Dermis lymphatic vessel endothelial cell (primary cell): Measurements from ENCODE around the gene NTF4. TPM values are rescaled to one million over a fixed set of nuclear protein-coding genes. Genes with fewer than 3 reads are reported as not detected.

Experiments
- total RNA-seq: library from RNA; depleted of rRNA; stranded (reverse); fragments of >200 nt; gene quantifications from 2 replicates; pipeline ENCODE4 v1.2.1, GENCODE V29; 2014

NTF4 gene, protein sequence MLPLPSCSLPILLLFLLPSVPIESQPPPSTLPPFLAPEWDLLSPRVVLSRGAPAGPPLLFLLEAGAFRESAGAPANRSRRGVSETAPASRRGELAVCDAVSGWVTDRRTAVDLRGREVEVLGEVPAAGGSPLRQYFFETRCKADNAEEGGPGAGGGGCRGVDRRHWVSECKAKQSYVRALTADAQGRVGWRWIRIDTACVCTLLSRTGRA
- total RNA-seq: not detected in 2 replicates

DNA sequence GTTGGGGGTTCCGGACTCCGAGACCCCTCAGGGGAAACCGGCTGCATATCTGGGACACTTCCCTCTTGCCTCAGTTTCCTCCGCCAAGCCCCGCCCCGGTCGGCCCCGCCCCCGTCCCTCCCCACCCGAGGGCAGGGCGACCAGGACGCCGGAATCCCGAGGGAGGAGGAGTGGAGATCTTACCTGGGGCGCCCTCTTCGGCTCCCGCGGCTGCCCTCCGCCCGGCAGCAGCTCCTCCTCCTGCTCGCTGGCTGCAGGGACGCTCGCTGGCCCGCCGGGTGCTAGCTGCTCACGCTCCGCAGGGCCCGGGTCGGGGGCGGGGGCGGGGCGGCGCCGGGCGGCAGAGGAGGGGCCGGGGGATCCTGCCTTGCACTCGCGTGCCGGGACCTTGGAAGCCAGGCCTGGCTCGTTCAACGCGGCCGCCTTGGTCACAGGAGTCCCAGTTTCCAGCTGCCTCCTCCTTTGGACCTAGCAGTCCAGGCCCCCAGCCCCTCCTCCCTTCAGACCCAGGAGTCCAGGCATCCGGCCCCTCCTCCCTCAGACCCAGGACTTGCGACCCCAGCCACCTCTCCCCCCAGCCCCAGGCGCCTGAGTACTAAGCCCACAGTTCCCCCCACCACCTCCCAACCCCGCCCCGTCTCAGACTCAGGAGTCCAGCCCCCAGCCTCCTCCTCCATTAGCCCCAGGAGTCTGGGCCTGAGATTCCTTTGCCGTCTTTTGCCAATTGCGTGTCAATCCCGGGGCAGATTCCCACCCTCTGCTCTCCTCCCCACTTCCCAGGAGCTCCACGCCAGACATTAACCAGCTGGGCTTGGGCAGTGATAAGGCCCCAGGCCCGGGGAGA is at the start of gene NTF4:
NTF4 (minus strand) TSS at position 51 of the 844 bp plus-strand sequence. CDS start 2,821 bp downstream, outside the sequence.

DNA sequence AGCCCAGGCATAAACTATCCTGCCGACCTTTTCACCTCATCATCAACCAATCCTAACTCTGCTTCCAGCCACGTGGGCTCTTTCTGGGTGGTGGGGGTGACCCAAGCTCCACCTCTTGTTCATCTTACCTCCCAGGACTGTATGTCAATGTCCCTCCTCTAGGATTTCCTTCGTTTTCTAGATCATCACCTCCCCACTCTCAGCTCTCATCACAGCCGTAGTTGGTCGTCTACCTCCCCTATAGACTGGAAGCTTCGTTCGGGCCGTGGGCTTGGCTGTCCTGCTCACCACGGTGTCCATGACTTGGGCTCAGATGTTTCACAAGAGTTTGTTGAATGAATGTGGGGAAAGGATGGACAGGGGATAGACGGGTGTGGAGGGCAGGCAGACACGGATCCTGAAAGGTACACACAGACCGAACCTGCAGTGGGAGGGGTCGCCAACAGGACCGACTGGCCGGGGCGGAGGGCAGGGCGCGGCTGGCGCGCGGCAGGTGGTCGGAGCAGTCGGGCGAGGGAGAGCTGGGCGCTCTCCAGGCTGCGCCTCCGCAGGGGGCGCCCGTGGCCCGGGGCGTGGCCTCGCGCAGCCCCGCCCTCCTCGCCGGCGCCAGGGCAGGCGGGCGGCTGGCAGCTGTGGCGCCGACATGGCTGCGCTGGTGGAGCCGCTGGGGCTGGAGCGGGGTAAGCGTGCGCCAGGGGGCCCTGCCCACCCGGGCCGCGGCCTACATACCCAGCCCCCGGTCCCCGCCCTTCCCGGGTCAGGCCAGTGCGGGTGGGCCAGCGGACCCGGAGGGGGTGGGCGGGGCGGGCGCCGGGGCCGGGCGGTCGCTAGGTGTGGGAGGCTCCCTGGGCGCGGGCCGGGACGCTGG is 49.4 kb upstream of the NTF4 start, which contains the start of gene LIN7B:
LIN7B (plus strand) TSS at position 609 of the 868 bp plus-strand sequence; CDS start at position 644, 35 bp downstream.

DNA sequence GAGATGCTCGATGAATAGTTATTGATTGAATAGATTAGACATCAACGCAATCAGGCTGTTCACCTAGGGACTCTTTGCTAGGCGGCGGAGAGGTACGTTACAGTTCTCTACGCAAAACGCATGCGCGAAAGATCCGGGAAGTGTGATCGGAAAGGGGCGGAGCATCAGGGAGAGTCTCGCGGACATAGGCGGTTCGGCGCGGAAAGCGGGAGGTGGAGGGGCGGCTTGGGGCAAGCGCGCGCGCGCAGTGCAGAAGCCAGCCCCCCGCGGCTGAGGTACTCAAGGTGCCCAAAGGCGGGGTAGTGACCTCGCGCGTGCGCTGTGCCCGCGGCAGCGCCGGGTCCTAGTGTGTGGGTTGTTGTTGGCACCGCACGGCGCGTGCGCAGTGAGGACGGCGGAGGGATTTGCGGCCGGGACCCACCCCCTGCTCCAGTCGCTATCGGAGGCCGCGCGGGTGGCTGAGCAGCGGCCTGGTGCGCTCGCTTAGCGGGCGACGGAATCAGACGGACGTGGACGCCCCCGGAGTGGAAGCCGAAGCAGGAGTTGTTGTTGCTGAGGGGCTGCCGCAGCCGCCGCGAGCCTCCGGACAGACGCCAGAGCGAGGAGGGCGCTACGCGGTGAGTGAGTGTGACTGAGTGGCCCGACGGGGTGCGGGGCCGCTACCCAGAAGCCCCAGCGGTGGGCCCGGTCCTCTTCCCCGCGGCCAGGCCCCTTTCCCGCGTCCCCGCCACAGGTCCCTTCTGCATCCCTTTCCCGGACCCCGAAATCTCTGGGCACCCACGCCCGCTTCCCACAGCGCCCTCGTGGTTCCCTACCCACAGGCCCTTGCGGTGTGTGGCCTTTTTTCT is 20.6 kb upstream of the NTF4 start, which contains the start of gene SNRNP70:
SNRNP70 (plus strand) TSS at position 432 of the 848 bp plus-strand sequence. CDS start 964 bp downstream, outside the sequence.

DNA sequence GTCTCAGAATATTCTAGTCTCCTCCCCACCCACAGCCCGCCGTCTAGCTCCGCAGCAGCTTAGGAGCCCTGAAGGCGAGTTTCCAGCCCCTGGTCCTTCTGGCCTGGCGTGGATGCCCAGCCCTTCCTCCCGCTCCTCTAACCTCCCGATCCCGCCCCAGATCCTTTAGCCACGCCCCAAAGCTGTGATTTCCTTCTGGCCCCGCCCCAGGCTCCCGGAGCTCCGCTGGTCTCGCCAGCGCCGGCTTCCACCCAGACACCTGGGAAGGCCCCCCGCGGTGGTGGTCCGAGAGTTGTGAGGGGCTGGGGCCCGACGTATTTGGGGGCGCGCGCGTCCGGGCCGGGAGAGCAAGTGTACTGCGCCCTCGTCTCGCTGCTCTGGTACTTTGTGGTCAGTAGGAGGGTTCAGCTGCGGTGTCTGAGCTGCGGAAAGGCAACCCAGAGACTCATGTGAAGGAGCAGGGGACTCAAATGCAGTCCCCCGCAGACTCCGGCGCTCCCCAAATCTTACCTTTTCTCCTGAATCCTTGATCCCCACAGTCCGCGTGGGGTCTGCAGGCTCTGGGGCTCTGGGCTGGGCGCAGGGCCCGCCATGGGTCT is 6.9 kb downstream of the NTF4 start, which contains the start of gene CGB7:
CGB7 (minus strand) TSS at position 114 of the 599 bp plus-strand sequence. CDS start 2,374 bp downstream, outside the sequence.

DNA sequence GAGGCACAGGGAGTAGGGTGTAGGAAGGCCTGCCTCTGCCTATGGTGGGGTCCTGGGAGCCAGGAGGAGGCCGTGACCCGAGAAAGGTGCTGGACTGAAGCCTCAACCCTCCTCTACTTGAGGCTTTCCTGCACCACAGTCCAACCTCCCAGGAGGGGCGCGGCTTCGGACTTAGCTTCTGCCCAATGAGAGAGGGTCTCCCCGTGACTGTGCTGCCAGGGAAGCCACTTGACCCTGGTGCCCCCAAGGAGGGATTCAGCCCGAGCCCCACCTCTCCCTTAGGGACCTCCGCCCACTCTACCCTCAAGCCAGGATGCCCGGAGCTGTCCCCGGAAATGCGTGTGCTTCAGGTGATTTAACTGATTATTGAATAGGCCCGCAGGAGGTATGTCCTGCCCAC is 15.6 kb downstream of the NTF4 start, which contains the start of gene CGB8:
CGB8 (minus strand) TSS at position 101 of the 400 bp plus-strand sequence. CDS start 372 bp downstream, outside the sequence.

DNA sequence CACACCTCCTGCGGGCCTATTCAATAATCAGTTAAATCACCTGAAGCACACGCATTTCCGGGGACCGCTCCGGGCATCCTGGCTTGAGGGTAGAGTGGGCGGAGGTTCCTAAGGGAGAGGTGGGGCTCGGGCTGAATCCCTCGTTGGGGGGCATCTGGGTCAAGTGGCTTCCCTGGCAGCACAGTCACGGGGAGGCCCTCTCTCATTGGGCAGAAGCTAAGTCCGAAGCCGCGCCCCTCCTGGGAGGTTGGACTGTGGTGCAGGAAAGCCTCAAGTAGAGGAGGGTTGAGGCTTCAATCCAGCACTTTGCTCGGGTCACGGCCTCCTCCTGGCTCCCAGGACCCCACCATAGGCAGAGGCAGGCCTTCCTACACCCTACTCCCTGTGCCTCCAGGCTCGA is 21.1 kb downstream of the NTF4 start, which contains the start of gene CGB5:
CGB5 (plus strand) TSS at position 301 of the 400 bp plus-strand sequence. CDS start 362 bp downstream, outside the sequence.

DNA sequence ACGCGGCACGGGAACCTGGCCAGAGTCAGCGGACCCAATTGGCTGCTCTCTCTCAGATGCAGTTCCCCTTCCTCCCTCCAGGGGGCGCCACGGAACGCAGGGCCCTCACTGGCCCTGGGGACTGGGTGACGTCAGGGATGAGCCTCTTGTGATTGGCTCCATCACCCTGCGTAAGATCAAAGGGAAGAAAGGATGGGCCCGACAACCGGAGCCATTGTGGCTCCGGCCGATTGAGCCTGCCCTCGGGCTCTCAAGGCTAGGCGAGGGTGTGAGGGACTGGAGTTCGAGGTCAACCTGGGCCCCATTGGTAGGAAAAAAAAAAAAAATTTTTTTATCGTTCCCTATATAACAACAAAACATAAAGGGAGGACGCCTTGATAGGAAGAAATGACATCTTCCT is 27.8 kb downstream of the NTF4 start, which contains the start of gene CGB1:
CGB1 (minus strand) TSS at position 81 of the 400 bp plus-strand sequence. CDS start 184 bp downstream, outside the sequence.

DNA sequence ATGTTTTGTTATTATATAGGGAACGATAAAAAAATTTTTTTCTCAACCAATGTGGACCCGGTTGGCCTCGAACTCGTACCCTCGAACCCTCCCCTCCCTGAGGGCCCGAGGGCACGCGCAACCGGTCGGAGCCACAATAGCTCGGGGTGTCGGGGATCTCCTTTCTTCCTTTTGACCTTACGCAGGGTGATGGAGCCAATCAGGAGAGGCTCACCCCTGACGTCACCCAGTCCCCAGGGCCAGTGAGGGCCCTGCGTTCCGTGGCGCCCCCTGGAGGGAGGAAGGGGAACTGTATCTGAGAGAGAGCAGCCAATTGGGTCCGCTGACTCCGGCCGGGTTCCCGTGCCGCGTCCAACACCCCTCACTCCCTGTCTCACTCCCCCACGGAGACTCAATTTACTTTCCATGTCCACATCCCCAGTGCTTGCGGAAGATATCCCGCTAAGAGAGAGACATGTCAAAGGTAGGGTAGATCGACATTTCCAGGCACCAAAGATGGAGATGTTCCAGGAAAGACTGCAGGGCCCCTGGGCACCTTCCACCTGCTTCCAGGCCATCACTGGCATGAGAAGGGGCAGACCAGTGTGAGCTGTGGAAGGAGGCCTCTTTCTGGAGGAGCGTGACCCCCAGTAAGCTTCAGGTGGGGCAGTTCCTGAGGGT is 32.8 kb downstream of the NTF4 start, which contains the start of gene CGB2:
CGB2 (plus strand) TSS at position 249 of the 660 bp plus-strand sequence; CDS start at position 455, 206 bp downstream.

DNA sequence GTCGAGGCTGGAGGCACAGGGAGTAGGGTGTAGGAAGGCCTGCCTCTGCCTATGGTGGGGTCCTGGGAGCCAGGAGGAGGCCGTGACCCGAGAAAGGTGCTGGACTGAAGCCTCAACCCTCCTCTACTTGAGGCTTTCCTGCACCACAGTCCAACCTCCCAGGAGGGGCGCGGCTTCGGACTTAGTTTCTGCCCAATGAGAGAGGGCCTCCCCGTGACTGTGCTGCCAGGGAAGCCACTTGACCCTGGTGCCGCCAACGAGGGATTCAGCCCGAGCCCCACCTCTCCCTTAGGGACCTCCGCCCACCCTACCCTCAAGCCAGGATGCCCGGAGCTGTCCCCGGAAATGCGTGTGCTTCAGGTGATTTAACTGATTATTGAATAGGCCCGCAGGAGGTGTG is 40.4 kb downstream of the NTF4 start, which contains the start of gene CGB3:
CGB3 (minus strand) TSS at position 101 of the 400 bp plus-strand sequence. CDS start 362 bp downstream, outside the sequence.

DNA sequence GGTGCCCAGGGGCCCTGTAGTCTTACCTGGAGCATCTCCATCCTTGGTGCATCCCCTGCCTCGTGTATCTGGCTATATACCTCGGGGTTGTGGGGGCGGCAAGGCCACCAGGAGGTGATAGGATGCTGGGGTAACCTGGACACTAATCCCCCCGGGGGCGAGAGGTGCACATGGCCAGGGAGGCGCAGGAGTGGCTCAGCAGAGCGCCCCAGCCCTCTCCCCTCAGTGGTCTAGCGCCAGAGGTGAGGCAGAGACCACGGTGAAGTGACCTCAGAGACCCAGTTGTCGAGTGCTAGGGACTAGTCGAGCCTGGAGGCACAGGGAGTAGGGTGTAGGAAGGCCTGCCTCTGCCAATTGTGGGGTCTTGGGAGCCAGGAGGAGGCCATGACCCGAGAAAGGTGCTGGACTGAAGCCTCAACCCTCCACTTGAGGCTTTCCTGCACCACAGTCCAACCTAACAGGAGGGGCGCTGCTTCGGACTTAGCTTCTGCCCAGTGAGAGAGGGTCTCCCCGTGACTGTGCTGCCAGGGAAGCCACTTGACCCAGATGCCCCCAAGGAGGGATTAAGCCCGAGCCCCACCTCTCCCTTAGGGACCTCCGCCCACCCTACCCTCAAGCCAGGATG is 47.5 kb downstream of the NTF4 start, which contains the start of gene LHB:
LHB (minus strand) TSS at position 51 of the 625 bp plus-strand sequence; CDS start at position 41, 10 bp downstream.

Other genes starting within 250 kb of the NTF4 start
- gene HSD17B14, start 228.3 kb downstream of the NTF4 start, total RNA-seq: 3.0 and 6.2 TPM in 2 replicates
- gene PLEKHA4, start 196.2 kb downstream of the NTF4 start, total RNA-seq: 5.3 and 7.6 TPM in 2 replicates
- gene PPP1R15A, start 192.4 kb downstream of the NTF4 start, total RNA-seq: 34.9 and 52.9 TPM in 2 replicates
- 0.09 and 0.11 TPM in 2 replicates for gene TULP2, start 166.1 kb downstream of the NTF4 start, total RNA-seq
- 142 and 143 TPM in 2 replicates for gene NUCB1, start 164.5 kb downstream of the NTF4 start, total RNA-seq
- not detected in 2 replicates for gene DHDH, start 131.1 kb downstream of the NTF4 start, total RNA-seq
- 71.3 and 87.3 TPM in 2 replicates for gene BAX, start 109.9 kb downstream of the NTF4 start, total RNA-seq
- 786 and 994 TPM in 2 replicates for gene FTL, start 99.5 kb downstream of the NTF4 start, total RNA-seq
- 13.4 and 13.8 TPM in 2 replicates for gene GYS1, start 71.5 kb downstream of the NTF4 start, total RNA-seq
- 106 and 141 TPM in 2 replicates for gene RUVBL2, start 70.9 kb downstream of the NTF4 start, total RNA-seq
- gene LHB, start 47.7 kb downstream of the NTF4 start, total RNA-seq: 0.17 and 0.22 TPM in 2 replicates
- not detected in 2 replicates for gene CGB3, start 40.5 kb downstream of the NTF4 start, total RNA-seq
- gene CGB2, start 32.9 kb downstream of the NTF4 start, total RNA-seq: not detected in 2 replicates
- gene CGB1, start 27.9 kb downstream of the NTF4 start, total RNA-seq: not detected in 2 replicates
- gene CGB5, start 21.0 kb downstream of the NTF4 start, total RNA-seq: not detected in 2 replicates
- not detected in 2 replicates for gene CGB8, start 15.7 kb downstream of the NTF4 start, total RNA-seq
- gene CGB7, start 7.1 kb downstream of the NTF4 start, total RNA-seq: not detected in 2 replicates
- gene KCNA7, start 7.9 kb upstream of the NTF4 start, total RNA-seq: under 0.01 TPM in 1 of 2 replicates, not detected in the other
- gene SNRNP70, start 20.6 kb upstream of the NTF4 start, total RNA-seq: 149 and 151 TPM in 2 replicates
- gene LIN7B, start 49.6 kb upstream of the NTF4 start, total RNA-seq: 1.2 and 2.8 TPM in 2 replicates
- gene C19orf73, start 54.3 kb upstream of the NTF4 start, total RNA-seq: 0.43 TPM in 2 replicates
- 6.6 and 8.0 TPM in 2 replicates for gene PPFIA3, start 54.7 kb upstream of the NTF4 start, total RNA-seq
- gene HRC, start 90.6 kb upstream of the NTF4 start, total RNA-seq: under 0.01 TPM in 1 of 2 replicates, not detected in the other
- gene TRPM4, start 93.0 kb upstream of the NTF4 start, total RNA-seq: 16.2 and 17.2 TPM in 2 replicates